GM19463 (cell line): ENCODE results near the gene SIRPG.
"Not testable (repeated sequence)": the region's sequence is repeated elsewhere in the genome, so short reads cannot be mapped to it uniquely, and the experiment has no call there.

ENCODE experiments used
- ATAC-seq: cut with Tn5 transposase; IDR thresholded peaks from one replicate; pipeline ENCODE4 v1.9.1; 2021; ENCODE audit warnings: mild to moderate bottlenecking, moderate library complexity; ENCODE audit not compliant: unreplicated experiment

Gene SIRPG

DNA sequence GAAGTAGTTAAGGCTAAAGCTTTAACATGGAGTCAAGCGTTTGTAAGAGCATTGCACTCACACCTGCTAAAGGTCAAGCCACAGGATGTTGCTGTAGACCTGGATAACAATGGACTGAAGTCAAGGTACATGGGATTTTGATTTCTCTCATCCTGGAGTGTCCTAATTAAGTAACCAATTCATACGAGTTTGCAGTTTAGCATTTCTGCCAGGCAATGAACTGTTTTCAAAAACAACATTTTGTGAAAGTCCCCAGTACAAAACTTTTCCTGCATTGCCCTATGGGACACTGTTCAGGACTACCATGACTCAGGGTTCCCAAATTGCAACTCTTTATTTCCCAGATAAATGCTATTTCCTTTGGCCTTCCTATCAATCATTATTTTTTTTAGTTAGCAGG, 20.4 kb downstream of the SIRPG start:
- no peak for ATAC-seq

- no peak for ATAC-seq
Observed at GRCh38 chr20:1636621-1637020, 21.0 kb downstream of the SIRPG start.

GRCh38 chr20:1635291-1635979, 22.1 kb downstream of the SIRPG start:
- ATAC-seq, result no peak

- no peak for ATAC-seq
Observed at GRCh38 chr20:1633535-1633934, 24.0 kb downstream of the SIRPG start.

GRCh38 chr20:1632178-1632577, 25.4 kb downstream of the SIRPG start:
- ATAC-seq, result no peak

- no peak for ATAC-seq
Observed at GRCh38 chr20:1631309-1632151, 26.0 kb downstream of the SIRPG start.

DNA sequence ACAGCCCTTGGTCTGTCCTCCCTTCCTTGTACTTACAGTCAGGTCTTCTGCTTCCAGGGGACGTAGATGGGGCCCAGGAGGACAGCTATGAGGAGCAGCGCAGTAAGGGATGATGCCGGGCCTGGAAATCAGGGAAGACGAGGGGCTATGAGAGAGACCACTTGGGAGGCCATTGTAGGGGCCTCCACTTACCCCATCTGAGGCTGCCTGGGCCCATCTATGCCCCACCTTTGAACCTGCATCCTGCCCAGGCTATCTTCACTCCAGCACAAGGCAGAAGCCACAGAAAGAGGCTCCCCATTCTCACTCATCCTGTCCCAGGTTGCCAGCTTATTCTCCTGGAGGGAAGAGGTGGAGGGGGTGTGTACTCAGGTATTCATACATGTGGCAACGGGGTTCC, 27.4 kb downstream of the SIRPG start:
- no peak for ATAC-seq

- ATAC-seq, result no peak
Observed at GRCh38 chr20:1629321-1629720, 28.3 kb downstream of the SIRPG start.

DNA sequence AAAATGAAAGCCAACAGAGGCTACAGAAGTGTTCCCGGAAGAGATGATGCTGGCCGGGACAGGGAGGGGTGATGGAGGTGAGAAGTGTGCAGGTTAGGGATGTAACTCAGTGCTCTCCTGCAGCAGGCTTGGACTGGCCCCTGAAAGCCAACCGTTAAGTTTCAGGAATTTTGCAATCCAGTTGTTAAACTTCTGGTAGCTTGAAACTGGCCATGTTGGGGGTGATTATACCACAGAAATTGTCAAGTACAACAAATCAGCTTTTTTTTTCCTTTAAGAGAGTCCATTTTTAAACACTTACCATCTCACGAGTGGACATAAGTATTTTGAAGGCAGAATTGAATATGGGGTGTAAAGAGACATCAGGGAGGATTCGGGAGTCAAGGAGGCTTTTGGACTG, 29.0 kb downstream of the SIRPG start:
- ATAC-seq, result no peak

DNA sequence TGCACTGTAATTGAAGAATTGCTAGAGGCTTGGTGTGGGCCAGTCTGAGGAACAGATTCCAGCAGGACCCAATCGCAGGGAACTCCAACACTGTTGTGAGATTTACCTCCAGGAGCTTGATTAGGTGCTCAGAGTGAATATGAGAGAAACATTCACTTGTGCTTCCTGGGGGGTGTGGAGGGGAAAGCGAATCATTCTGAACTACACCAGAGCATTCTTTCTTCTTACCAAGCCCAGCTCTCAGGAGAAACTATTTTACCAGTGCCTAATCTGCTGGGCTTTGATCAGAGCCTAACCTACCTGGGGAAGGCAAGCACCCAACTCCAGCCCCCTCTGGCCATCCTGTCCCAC, 30.4 kb downstream of the SIRPG start:
- no peak for ATAC-seq

DNA sequence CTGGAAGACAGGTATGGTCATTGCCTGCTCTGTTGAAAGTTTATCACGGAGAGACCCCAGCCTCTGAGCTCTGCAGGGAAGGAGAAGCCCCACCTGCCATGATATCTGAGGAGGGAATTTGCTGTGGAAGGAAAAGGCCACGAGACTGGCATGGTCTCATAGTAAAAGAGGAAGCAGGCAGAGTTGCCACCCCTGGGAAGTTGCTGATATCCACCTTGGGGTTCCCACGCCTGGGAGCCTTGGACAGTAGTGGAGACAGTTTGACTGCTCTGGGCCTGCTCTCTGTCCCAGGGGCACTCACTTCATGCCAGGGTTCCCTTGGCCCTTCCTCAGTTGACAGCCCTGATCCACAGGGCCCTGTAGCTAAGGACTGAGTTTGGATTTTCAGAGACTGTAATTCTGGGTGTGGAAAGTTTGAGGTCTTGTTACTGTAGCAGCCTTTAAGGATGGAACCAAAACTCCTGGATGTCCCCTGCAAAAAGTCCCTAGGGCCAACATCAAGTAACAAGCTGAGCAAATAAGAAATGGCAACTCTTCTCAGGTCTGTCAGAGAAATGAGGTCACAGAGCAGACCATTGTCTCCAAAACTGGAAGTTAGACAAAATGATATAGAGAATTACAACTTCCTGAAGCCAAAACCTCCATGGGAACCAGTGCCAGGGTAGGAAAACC, 30.9 kb downstream of the SIRPG start:
- ATAC-seq, result no peak

DNA sequence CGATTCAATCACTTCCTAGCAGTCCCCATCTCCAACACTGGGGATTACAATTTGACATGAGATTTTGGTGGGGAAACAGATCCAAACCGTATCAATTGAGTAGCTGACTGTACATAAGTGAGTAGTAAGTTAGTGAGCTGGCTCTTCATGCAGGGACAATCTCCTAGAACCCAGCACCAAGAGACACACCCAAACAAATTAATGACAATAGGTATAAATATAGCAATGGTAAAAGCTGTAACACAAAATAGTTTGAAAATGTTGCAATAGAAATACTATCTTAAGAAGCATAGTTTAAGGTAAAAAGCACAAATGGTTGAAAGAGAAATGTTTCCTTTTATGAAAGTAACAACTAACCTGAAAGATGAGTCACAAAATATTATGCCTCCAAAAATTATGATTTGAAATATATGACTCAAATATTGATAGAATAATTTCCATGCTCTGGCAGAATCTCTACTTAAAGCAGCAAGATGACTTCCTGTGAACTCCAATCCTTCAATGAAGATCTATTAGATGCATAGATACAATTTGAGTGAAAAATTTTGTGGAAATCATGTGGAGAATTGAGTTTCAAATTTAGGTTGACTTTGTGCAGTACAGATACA, 32.4 kb downstream of the SIRPG start:
- no peak for ATAC-seq

- no peak for ATAC-seq
Observed at GRCh38 chr20:1623501-1624205, 33.9 kb downstream of the SIRPG start.

GRCh38 chr20:1622450-1622849, 35.1 kb downstream of the SIRPG start:
- no peak for ATAC-seq

DNA sequence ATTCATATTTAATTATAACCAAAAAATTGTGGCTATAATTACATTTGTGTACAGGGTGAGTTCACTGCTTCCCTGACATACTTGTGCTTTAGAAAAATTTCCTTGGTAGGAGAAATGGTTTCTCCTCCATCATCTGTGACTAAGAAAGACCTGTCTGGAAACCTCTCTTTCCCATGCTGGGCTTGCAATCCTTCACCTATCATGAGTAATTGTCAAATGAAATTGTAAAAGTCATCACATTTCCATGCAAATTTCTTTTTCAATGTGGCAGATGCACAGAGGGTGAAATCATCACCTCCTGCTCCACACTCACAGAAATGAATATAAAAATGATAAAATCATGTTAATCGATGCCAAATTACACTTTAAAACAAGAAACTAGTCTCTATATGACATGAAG, 36.3 kb downstream of the SIRPG start:
- no peak for ATAC-seq

DNA sequence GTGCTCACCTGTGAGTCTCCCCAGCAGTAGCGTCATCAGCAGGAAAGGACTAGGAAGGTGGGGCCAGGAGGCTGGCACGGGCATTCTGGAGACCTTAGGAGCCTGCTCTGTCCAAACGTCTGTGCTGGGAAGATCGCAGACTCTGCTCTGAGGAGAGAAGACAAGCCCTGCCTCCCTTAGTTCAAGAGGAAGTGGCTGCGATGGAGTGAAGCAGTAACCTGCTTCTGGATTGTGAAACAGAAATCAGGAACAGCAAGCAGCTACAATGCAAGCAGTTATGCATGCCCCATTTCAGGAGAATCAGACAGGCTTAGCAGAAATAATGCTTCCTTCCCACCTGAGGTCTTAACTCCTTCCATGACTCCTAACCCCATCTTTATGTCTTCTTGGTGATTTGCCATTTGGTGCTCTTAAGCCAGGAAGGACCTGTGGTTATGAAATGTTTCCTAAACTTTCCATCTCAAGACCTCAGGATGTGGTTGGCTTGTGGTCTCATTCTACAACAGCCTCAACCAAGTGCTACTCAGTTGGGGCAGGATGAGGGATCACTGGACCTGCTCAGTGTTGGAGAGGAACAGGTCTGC, 37.6 kb downstream of the SIRPG start, which contains the start of gene SIRPB1:
Gene SIRPB1 (minus strand): TSS at position 149 of the 584 bp plus-strand sequence. CDS start 65 bp downstream, at position 84.
- no peak for ATAC-seq

GRCh38 chr20:1618954-1619540, 38.5 kb downstream of the SIRPG start:
- ATAC-seq, result no peak

DNA sequence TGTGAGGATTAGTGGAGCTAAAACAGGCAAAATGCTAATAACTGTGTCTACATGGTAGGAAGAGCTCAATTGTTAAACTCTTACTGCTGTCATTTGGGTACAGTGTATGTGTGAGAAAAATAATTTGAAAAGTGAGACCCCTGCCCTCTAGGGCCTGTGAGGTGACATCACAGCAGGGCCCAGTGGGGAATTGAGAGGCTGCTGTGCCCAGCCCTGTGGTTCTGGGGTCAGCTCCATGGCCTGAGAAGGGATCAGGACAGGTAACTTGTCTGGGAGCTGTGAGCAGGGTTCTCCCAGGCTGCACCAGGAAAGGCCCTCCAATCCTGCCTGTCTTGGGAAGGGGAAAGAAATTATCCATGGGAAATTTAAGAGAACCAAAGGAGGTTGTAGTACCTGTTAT, 39.1 kb downstream of the SIRPG start:
- no peak for ATAC-seq

- no peak for ATAC-seq
Observed at GRCh38 chr20:1616858-1617434, 40.6 kb downstream of the SIRPG start.

DNA sequence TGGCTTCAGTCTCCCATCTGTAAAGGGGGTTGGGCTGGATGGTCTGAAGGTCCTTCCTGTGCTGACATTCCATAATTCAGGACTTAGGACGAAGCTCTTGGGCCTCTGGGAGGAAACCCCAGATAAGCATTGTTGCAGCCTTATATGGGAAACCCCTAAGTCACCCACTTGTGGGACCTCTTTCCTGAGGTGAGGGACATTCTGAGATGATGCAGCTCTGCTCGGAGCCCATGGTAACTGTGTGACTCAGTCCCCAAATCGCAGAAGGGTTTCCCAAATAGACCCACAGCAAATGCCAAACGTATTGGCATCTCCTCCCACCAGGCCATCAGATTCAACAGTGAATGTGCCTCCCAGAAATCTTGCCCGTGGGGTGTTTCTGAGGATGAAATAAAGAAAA, 47.2 kb downstream of the SIRPG start:
- not testable (repeated sequence) for ATAC-seq
